ENCODE results near the gene ADRA2C. TPM values are rescaled to one million over a fixed set of nuclear protein-coding genes. Genes with fewer than 3 reads are reported as not detected.

The ADRA2C gene
- polyA plus RNA-seq, 4 donors: 5.2 to 16.2 (median 12.6) TPM

- DNase-seq (ENCODE audit: low read depth in 4 of 4, low spot score in 2 of 4): no peak
These were observed 9.7 kb upstream of the ADRA2C start for GRCh38 chr4:3756343-3757059.

DNA sequence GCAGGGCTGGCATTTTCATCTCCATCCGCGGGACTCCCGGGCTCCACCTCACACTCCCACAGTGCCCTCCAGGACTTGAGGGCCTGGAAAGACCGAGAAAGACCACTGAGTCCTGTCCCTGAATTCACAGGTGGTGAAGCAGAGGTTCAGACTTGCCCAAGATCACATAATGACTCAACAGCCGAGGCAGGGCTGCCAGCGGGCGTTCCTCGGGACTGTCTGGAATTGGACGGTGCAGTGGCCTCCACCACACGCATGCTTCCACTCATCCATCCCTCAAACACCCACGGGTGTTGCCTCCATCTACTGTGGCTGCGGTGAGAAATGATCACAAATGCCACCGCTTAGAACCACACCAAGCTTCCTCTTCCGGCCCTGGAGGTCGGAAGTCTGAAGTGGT is 6.9 kb upstream of the ADRA2C start:
- no peak for DNase-seq (ENCODE audit: low read depth in 4 of 4, low spot score in 2 of 4)

DNA sequence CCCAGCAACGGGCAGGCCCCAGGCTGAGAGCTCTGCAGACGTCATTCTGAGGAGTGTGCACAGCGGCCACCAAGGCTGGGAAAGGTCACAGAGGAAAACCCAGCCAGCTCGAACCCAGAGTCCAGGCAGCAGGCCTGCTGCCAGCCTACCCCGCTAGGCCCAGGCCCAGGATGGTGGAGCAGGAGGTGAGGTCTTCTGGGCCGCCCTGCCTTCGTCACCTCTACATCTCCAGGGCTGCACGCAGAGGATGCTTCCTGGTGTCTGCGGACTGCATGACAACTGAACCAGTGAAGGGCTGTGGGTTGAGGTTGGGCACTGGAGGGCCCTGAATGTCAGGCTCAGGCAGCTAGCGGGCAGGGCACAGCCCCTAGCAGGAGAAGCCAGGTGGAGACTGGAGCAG is 5.8 kb upstream of the ADRA2C start:
- no peak for DNase-seq (ENCODE audit: low read depth in 4 of 4, low spot score in 2 of 4)

DNA sequence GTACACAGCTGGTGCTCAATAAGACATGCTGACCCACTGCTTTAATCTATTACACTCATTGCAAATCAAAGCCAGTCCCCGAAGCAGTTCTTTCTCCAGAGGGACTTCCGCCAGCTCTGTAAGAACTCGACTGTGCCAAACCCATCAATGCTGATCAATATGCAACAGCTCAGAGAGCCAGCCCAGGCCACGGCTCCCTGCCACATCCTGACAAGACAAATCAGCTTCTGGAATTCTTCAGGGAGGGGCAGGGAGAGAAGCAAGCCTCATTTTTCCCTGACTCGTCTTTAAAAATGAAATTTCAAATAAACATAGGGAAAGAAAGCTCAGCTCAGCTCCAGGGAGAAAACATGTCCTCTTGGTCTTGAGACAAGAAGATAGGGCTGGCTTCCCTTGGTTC is 5.3 kb upstream of the ADRA2C start:
- no peak for DNase-seq (ENCODE audit: low read depth in 4 of 4, low spot score in 2 of 4)

- DNase-seq (ENCODE audit: low read depth in 4 of 4, low spot score in 2 of 4): no peak
These were observed 3.9 kb upstream of the ADRA2C start for GRCh38 chr4:3762264-3762663.

GRCh38 chr4:3762753-3763549 is 3.2 kb upstream of the ADRA2C start:
- DNase-seq (ENCODE audit: low read depth in 4 of 4, low spot score in 2 of 4): no peak

DNA sequence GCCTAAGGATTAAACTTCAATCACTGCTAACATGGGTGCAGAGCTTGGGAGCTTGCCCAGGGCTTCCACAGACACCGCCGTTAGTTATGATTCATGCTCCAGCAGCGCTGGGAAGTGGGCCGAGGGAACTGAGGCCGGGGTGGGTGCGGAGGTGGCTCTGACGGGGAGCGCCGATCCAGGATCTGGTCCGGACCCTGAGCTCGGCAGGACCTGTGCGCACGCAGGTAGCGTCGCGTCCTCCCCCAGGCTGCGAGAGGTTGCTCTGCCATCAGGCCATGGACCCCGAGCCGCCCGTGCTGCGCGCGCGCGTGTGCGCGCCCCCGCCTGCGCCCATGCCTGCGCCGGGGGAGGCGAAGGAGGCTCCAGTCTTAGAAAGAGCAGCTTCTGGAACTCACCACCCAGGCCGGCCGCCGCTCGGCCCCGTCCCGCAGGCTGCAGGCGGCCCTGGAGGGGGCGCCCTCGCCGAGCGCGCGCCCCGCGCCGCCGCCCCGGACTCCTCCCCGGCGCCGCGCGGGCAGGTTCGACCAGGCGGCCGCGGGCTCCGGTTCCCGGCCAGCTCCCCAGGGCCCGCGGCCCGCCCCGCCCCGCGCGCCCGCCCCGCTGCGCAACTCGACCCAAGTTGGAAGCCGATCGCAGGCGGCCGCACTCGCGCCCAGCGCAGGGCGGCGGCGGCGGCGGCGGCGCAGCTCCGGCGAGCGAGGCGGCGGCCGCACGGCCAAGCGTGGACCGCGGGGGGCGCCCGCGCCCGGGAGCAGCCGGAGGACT is 732 bp upstream of the ADRA2C start:
- DNase-seq (ENCODE audit: low read depth in 4 of 4, low spot score in 2 of 4): no peak

DNA sequence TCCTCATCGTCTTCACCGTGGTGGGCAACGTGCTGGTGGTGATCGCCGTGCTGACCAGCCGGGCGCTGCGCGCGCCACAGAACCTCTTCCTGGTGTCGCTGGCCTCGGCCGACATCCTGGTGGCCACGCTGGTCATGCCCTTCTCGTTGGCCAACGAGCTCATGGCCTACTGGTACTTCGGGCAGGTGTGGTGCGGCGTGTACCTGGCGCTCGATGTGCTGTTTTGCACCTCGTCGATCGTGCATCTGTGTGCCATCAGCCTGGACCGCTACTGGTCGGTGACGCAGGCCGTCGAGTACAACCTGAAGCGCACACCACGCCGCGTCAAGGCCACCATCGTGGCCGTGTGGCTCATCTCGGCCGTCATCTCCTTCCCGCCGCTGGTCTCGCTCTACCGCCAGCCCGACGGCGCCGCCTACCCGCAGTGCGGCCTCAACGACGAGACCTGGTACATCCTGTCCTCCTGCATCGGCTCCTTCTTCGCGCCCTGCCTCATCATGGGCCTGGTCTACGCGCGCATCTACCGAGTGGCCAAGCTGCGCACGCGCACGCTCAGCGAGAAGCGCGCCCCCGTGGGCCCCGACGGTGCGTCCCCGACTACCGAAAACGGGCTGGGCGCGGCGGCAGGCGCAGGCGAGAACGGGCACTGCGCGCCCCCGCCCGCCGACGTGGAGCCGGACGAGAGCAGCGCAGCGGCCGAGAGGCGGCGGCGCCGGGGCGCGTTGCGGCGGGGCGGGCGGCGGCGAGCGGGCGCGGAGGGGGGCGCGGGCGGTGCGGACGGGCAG is 792 bp downstream of the ADRA2C start:
- DNase-seq (ENCODE audit: low read depth in 4 of 4, low spot score in 2 of 4): no peak

DNA sequence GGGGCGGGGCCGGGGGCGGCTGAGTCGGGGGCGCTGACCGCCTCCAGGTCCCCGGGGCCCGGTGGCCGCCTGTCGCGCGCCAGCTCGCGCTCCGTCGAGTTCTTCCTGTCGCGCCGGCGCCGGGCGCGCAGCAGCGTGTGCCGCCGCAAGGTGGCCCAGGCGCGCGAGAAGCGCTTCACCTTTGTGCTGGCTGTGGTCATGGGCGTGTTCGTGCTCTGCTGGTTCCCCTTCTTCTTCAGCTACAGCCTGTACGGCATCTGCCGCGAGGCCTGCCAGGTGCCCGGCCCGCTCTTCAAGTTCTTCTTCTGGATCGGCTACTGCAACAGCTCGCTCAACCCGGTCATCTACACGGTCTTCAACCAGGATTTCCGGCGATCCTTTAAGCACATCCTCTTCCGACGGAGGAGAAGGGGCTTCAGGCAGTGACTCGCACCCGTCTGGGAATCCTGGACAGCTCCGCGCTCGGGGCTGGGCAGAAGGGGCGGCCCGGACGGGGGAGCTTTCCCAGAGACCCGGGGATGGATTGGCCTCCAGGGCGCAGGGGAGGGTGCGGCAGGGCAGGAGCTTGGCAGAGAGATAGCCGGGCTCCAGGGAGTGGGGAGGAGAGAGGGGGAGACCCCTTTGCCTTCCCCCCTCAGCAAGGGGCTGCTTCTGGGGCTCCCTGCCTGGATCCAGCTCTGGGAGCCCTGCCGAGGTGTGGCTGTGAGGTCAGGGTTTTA is 1.5 kb downstream of the ADRA2C start:
- no peak for DNase-seq (ENCODE audit: low read depth in 4 of 4, low spot score in 2 of 4)

DNA sequence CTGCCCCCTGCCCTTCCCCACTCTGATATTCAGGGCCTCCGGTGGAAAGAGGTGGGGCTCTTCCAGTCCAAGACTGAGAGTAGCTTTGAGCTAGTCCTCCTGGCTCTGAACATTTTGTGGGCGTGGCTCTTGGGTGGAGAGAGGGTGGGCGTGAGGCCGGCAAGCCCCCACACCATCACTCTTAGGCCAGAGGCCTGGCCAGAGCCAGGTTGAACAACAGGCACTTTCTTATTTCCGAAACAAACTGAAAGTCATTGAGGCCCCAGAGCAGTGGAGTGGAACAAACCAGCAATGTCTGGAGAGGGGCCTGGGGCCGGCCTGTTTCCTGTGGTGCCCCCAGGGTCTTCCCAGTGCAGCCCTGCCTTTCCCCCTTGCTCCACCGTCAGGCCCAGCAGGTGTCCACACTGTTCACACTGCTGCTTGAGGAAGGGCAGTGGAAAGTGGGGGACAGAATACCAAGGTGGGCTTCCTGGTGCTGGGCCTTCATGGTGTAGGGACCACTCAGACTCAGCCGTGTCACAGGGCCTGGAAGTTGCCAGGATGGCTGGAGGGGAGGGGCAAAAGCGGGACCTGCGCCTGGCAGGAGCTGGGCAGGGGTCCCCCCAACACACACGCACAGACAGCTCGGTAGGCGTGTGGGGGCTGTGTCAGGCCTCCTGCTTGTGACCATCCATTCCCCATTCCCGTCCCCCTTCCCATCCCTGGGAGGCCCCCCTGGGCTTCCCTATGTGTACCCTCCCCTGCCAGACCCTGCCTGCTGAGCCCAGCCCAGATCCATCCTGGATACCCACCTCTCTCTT is 2.9 kb downstream of the ADRA2C start:
- DNase-seq (ENCODE audit: low read depth in 4 of 4, low spot score in 2 of 4): no peak

GRCh38 chr4:3769642-3770184 is 3.5 kb downstream of the ADRA2C start:
- no peak for DNase-seq (ENCODE audit: low read depth in 4 of 4, low spot score in 2 of 4)

GRCh38 chr4:3770323-3771163 is 4.4 kb downstream of the ADRA2C start:
- no peak for DNase-seq (ENCODE audit: low read depth in 4 of 4, low spot score in 2 of 4)

DNA sequence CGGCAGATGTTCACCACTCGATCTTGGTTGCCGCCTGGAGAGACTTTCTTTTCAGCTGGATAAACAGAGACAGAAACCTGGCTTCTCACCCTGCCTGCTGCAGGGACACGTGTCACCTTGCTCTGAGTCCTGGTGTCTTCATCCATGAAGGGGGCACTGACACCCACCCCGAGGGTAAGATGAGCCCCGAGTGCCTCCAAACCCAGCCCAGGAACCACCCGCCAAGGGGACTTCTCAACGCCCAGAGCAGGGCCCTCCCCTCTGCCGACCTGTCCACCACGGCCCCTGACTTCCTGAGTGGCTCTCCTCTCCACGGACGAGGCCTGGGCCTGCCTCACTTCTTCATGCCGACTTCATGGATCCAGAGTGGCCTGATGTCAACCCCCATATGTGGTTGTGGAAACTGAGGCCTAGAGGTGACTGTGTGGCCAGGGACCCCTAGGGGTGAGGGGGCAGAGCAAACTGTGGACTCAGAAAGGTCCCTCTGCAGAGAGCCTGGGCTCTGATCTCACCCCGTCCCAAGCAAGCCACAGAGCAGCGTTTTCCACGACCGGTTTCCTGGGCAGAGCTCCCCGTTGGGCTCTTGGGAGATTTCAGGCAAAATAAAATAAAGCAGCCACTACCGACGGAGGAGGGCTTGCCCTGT is 5.1 kb downstream of the ADRA2C start:
- DNase-seq (ENCODE audit: low read depth in 4 of 4, low spot score in 2 of 4): no peak

DNA sequence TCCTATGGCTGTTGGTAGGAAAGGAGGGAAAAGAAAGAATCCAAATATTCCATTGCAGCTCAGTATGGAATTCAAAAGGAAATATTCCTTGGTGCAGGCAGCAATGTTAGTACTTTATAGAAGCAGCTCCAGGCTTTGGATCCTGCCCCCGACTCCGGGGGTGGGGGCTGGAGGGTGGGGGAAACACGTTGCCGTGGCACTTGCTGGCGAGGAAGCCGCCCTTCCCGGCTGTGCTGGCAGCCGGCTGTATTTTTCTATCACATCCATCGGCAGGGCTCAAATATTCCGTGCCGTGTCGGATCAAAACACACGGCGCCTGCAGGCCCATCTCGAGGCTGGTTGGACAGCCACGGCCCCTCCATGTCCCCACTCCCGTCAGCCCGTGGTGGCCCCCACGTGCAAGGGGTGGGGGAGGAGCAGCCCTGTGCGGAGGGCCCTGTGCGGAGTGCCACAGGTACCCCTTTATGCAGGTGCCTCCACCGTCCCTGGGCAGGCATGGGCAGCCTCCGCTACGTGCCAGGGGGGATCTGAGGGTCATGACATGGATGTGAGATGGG is 5.8 kb downstream of the ADRA2C start:
- no peak for DNase-seq (ENCODE audit: low read depth in 4 of 4, low spot score in 2 of 4)

DNA sequence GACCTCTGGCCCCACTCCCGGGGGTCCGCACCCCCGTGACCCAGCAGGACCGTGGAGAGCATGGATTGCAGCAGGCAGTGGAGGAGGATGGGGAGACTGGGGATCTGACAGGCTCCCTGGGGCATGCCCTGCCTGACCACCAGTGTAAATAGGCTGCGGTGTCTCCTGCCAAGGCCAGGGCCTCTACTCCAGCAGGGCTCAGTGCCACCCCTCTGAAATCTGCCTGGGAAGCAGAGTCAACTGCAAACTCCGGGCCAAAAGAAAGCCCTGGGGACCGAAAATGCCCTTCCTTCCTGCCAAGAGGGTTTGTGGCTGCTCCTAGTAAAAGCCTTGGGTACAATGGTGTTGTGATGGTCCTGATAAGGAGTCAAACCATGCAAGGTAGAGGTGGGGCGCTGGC is 6.4 kb downstream of the ADRA2C start:
- no peak for DNase-seq (ENCODE audit: low read depth in 4 of 4, low spot score in 2 of 4)

- DNase-seq (ENCODE audit: low read depth in 4 of 4, low spot score in 2 of 4): no peak
These were observed 7.4 kb downstream of the ADRA2C start for GRCh38 chr4:3773552-3774001.

GRCh38 chr4:3774253-3774883 is 8.2 kb downstream of the ADRA2C start:
- DNase-seq (ENCODE audit: low read depth in 4 of 4, low spot score in 2 of 4): no peak
